GM12874 (cell line): ENCODE data around the gene TBC1D16.

ENCODE experiments used
- TF ChIP-seq, protein P1 (sequence below): IDR thresholded peaks from 2 replicates; pipeline ENCODE4 v1.5.1; 2011; ENCODE audit warnings: low read depth, mild to moderate bottlenecking, control low read depth, low read length, moderate library complexity; ENCODE audit not compliant: insufficient read depth

TBC1D16 gene

DNA sequence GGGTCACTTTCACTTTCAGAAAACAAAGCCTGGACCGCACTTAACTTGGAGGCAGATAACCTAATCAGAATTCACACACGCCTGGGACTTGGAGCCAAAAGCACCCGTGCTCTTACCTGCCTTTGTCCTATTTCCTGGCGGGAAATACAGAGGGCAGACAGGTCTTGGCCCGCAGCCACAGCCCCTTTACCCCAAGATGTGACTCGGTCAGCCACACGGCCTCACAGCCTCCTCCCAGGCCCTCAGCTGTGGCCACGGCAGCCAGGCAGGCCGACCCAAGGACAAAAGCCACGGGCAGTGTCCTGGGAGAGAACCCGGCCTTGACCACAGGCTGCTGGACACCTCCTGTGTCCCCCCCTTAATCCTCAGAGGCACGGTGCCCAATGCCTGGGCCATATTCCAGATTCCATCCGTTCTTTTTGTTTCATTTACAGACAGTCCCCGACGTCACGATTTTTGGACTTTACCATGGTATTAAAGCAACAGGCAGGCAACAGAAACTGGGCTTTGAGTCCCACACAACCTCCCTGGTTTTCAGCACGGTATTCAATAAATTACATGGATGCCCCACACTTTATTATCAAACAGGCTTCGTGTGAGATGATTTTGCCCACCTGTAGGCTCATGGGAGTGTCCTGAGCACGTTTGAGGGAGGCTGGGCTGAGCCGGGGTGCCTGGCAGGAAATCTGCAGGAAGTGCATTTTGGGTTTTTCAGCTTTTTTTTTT is 35.6 kb upstream of the TBC1D16 start:
- TF ChIP-seq, protein P1, sequence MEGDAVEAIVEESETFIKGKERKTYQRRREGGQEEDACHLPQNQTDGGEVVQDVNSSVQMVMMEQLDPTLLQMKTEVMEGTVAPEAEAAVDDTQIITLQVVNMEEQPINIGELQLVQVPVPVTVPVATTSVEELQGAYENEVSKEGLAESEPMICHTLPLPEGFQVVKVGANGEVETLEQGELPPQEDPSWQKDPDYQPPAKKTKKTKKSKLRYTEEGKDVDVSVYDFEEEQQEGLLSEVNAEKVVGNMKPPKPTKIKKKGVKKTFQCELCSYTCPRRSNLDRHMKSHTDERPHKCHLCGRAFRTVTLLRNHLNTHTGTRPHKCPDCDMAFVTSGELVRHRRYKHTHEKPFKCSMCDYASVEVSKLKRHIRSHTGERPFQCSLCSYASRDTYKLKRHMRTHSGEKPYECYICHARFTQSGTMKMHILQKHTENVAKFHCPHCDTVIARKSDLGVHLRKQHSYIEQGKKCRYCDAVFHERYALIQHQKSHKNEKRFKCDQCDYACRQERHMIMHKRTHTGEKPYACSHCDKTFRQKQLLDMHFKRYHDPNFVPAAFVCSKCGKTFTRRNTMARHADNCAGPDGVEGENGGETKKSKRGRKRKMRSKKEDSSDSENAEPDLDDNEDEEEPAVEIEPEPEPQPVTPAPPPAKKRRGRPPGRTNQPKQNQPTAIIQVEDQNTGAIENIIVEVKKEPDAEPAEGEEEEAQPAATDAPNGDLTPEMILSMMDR = no peak

DNA sequence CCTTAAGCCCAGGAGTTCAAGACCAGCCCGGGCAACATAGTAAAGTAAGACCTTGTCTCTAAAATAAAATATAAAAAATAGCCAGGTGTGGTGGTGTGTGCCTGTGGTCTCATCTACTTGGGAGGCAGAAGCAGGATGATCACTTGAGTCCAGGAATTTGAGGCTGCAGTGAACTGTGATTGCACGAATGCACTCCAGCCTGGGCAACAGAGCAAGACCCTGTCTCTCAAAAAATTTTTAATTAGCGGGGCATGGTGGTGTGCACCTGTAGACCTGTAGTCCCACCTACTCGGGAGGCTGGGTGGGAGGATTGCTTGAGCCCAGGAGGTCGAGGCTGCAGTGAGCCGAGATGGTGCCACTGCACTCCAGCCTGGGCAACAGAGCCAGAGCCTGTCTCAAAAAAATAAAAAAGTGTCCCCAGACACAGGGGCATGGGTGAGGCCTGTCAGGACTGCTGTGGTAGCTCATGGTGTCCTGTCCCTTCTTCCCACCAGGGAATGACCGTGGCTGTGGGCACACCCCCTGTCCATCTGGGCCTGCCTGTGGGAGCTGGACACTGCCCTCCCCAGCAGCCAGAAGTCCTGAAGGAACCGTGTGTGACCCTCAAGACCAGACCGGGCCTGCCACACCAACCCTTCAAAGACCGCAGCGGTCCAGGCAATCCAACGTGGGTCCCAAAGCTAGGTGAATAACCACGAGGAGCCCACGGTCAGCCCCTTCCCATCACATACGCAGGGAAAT is 34.9 kb upstream of the TBC1D16 start:
- TF ChIP-seq, protein P1 = no peak

DNA sequence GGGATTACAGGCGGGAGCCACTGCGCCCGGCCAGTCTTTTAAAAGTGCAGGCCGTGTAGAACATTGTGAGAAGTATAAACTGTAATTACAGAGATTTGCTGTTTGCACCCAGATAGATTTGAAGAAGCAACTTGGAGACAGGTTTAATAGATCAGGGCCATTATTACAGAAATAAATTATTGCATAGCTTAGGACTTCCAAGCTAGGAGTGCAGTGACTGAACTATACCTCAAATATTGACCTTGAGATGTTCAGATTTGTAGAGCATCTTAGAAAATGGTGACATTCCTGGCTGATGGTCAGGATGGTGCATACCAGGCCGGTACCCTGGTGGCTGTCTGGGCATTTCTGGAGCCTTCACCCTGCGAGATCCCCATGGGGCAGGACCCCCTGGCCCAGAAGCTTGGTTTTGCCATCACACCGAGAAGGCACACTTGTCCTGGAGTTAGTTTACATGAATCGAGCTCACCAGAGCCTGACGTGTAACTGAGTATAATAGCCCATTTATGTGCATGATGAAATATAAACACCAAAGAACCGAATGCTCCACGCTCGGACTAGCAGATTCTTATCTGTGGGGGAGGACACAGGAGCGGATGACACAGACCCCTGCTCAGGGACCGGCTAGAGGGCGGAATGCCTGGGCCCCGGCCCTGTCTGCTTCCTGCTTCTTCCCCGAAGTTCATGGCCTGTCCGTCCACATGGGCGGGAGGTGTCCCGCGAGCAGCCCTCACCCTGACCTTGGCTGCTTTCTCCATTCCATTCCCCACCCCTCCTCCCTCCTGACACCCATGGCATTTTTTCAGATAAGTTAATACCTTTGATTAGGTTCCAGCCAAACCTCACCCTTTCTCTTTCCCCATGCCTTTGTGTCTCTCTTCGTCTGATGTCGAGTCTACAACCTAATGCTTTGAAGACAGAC is 32.9 kb upstream of the TBC1D16 start:
- TF ChIP-seq, protein P1 = no peak

DNA sequence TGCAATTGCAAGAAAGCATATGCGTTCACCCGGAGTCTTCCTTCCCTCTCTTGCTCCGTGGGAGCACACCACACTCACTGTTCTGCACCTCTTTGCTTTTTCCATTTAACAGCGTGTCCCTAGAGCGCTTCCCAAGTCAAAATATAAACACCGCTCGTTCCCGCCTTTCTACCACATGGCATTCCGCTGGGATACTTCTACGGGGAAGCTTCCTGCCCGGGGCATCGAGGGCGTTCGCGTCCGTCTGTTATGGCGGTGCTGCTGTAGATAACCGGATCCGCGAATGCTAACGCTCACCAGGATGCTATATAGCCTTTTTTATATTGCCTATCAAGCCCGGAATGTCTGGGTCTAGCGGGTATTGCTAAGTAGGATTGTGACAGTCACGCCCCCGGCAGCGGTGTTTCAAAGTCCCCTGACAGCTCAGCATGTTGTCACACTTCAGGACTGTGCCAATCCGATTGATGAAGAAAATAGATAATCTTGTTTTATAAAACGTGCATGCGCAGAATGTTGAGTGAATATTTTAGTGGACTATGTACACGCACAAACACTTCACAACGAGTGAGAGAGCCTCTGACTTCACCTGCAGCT is 31.8 kb upstream of the TBC1D16 start:
- TF ChIP-seq, protein P1 = no peak

DNA sequence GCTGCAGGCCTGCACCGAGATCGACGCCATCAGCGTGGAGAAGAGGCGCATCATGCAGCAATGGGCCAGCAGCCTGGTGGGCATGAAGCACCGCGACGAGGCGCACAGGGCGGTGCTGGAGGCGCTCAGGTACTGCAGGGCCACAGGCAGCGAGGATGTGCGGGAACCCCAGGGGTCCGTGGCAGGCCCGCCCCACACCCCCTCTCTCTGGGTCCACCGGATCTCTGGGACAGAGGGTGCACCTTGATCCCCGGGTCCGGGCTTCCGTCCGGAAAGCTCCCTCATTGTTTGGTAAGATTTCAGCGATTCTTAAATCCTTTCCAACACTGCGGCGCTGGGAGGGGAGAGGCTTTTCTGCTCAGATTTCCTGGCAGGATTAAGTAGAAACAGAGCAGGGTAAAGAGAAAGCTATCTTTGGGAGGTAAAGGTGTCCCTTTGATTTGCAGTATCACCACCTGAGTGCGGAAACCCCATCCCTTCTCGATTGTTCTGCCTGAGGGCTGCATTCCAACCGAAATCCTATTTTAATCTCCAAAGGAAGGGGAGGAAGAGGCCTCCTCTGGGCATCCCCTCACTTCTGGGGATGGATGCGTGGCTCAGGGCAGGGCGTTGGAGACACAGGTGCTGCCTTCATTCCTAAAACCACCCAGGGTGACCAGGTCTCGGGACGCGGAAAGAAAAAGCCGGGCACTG is 30.0 kb upstream of the TBC1D16 start:
- TF ChIP-seq, protein P1 = no peak

DNA sequence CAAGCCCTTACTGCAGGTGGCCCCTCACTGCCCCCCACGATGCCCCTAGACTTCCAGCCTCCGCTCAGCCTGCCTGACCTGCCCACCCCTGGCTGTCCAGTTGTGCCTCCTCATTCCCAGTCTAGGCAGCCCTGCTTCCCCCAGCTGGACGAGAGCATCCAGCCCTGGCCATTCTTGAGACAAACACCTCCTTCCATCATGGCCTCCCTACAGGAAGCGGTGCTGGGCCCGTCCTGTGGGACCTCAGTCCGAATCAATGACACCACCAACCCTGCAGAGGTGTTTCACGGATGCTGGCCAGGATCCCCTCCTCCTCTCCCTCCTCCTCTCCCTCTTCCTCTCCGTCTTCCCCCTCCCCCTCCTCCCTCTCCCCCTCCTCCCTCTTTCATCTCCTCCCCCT is 29.0 kb upstream of the TBC1D16 start:
- TF ChIP-seq, protein P1 = no peak
